Measurements from ENCODE around the gene CAVIN4. TPM values are rescaled to one million over a fixed set of nuclear protein-coding genes. Genes with fewer than 3 reads are reported as not detected.

CAVIN4 gene
- under 1 TPM in 4 of 6 experiments, not detected in 2; 0.12 to 0.19 (median 0.14) TPM for total RNA-seq
- long read RNA-seq, result 0 reads

GRCh38 chr9:100577776-100578448 is at the start of gene CAVIN4:
TSS of gene CAVIN4 (plus strand) at chr9:100578079. CDS start at chr9:100578144, 65 bp downstream.
- Histone ChIP-seq H3K27me3 (no peaks in the 10 kb centered on the region), H3K27ac (no peak within 1 kb of the TSS), H3K36me3 (no peaks in the 10 kb centered on the region), H3K4me3 (no peak within 1 kb of the TSS), H3K9me3 (no peaks in the 10 kb centered on the region), H3K4me1 (no peaks in the 10 kb centered on the region)
- WGBS (ENCODE audit: insufficient coverage, low coverage, low lambda C conversion rate, missing lambda C conversion rate), result 53% methylated on average over 9 of the region's 10 CpGs
- DNase-seq, result no peak
- intact Hi-C loops (cut with DNase I), result no loop called here
- TF ChIP-seq CTCF (IDR thresholded peaks at IDR 0.05), result no peak
- no peak for TF ChIP-seq POLR2A (IDR thresholded peaks at IDR 0.05)
- peak in 2 of 4 donors; percentile 38 to 44 for ATAC-seq

GRCh38 chr9:100534401-100534800 is 43.5 kb upstream of the CAVIN4 start:
- no peaks in the 10 kb centered on the region for H3K36me3 ChIP-seq
- H3K27me3 ChIP-seq, result no peaks in the 10 kb centered on the region
- intact Hi-C loops (cut with DNase I), result no loop called here
- no peak overlapping the region for H3K27ac ChIP-seq
- H3K9me3 ChIP-seq, result no peaks in the 10 kb centered on the region
- no peak overlapping the region for H3K4me3 ChIP-seq
- no peaks in the 10 kb centered on the region for H3K4me1 ChIP-seq
- 81% methylated on average over 4 of the region's 4 CpGs for WGBS (ENCODE audit: insufficient coverage, low coverage, low lambda C conversion rate, missing lambda C conversion rate)
- TF ChIP-seq POLR2A (IDR thresholded peaks at IDR 0.05) (no peak), CTCF (IDR thresholded peaks at IDR 0.05) (no peak)
- ATAC-seq (no peak), DNase-seq (no peak)

GRCh38 chr9:100540327-100540726 is 37.6 kb upstream of the CAVIN4 start:
- H3K9me3 ChIP-seq, result no peaks in the 10 kb centered on the region
- H3K27ac ChIP-seq, result no peak overlapping the region
- no peaks in the 10 kb centered on the region for H3K36me3 ChIP-seq
- no peak for DNase-seq
- no peaks in the 10 kb centered on the region for H3K4me1 ChIP-seq
- H3K27me3 ChIP-seq, result no peaks in the 10 kb centered on the region
- intact Hi-C loops (cut with DNase I), result no loop called here
- no peak for ATAC-seq
- H3K4me3 ChIP-seq, result no peak overlapping the region
- WGBS (ENCODE audit: insufficient coverage, low coverage, low lambda C conversion rate, missing lambda C conversion rate), result 92% methylated on average over 4 of the region's 12 CpGs
- TF ChIP-seq CTCF (IDR thresholded peaks at IDR 0.05), result no peak
- no peak for TF ChIP-seq POLR2A (IDR thresholded peaks at IDR 0.05)

- no peak overlapping the region for H3K4me3 ChIP-seq
- no peaks in the 10 kb centered on the region for H3K36me3 ChIP-seq
- WGBS (ENCODE audit: insufficient coverage, low coverage, low lambda C conversion rate, missing lambda C conversion rate), result 50% methylated on average over 1 of the region's 5 CpGs
- ATAC-seq (no peak), DNase-seq (no peak)
- intact Hi-C loops (cut with DNase I), result no loop called here
- no peaks in the 10 kb centered on the region for H3K27me3 ChIP-seq
- TF ChIP-seq CTCF (IDR thresholded peaks at IDR 0.05) (no peak), POLR2A (IDR thresholded peaks at IDR 0.05) (no peak)
- H3K9me3 ChIP-seq, result no peaks in the 10 kb centered on the region
- H3K27ac ChIP-seq, result no peak overlapping the region
- H3K4me1 ChIP-seq, result no peaks in the 10 kb centered on the region
Measured at GRCh38 chr9:100549048-100549447, 28.8 kb upstream of the CAVIN4 start.

Data from right lobe of liver (tissue), 6 donors.